K562 (cell line): ENCODE results near the gene GAPDH. TPM values are rescaled to one million over a fixed set of nuclear protein-coding genes. Genes with fewer than 3 reads are reported as not detected.

Source experiments
- CBX1 ChIP-seq: sonication (generic); IDR thresholded peaks from 2 replicates; pipeline ENCODE4 v1.6.1; 2016; ENCODE audit warnings: antibody characterized with exemption, low read depth, mild to moderate bottlenecking
- CCNT2 ChIP-seq: IDR thresholded peaks from 2 replicates; pipeline ENCODE4 v1.6.1; 2011; ENCODE audit warnings: borderline replicate concordance, low read depth, mild to moderate bottlenecking, moderate library complexity, mixed read lengths, low read length; ENCODE audit not compliant: insufficient read length; ENCODE audit errors: extremely low read depth
- CTCFL ChIP-seq: IDR thresholded peaks from 2 replicates; pipeline ENCODE4 v1.6.1; 2011; ENCODE audit warnings: borderline replicate concordance, low read depth, mild to moderate bottlenecking, moderate library complexity, low read length; ENCODE audit not compliant: insufficient read depth, poor library complexity, severe bottlenecking
- EWSR1 ChIP-seq: fragments of 450-650 bp; IDR thresholded peaks from 2 replicates; pipeline ENCODE4 v1.6.1; 2018; ENCODE audit warnings: borderline replicate concordance, mild to moderate bottlenecking, low read depth, moderate library complexity; ENCODE audit not compliant: partially characterized antibody
- HNRNPK ChIP-seq: fragments of 200-400 bp; formaldehyde crosslinking; IDR thresholded peaks from one replicate; pipeline ENCODE4 v1.6.1; 2018; ENCODE audit warnings: mild to moderate bottlenecking, low read depth, low read length; ENCODE audit not compliant: poor library complexity, severe bottlenecking
- MLX ChIP-seq, 2 experiments: fragments of 450-650 bp in 1 of 2; sonication (generic) in 1 of 2; formaldehyde crosslinking; conservative IDR thresholded peaks; 2 replicates each; pipeline versions ENCODE4 v1.4.0 to v1.8.1; 2020 to 2022; ENCODE audit warnings: mild to moderate bottlenecking in 1 of 2, missing genetic modification reagents in 1 of 2
- MYC ChIP-seq, 2 experiments: fragments of 250-450 bp in 1 of 2; sonication (Bioruptor Pico) in 1 of 2; IDR thresholded peaks; 2 replicates each; pipeline versions ENCODE4 v1.5.1 to v1.6.1; 2012 to 2021; ENCODE audit warnings: low read depth in 2 of 2, borderline replicate concordance in 1 of 2, improper control_type of control experiment in 1 of 2, low read length in 1 of 2, mild to moderate bottlenecking in 1 of 2, moderate library complexity in 1 of 2
- NR2C2 ChIP-seq, 2 experiments: fragments of 200-800 bp in 1 of 2; sonication (Bioruptor generic) in 1 of 2; sonication (generic) in 1 of 2; formaldehyde crosslinking in 1 of 2; IDR thresholded peaks; 2 replicates each; pipeline versions ENCODE4 v1.6.1 to v1.8.0; 2016 to 2022; ENCODE audit warnings: mild to moderate bottlenecking in 1 of 2, missing compliant biosample characterization in 1 of 2, missing genetic modification characterization in 1 of 2, missing genetic modification reagents in 1 of 2
- NR4A1 ChIP-seq, 2 experiments: fragments of 250-450 bp in 1 of 2; fragments of 450-650 bp in 1 of 2; sonication (Bioruptor Pico) in 1 of 2; IDR thresholded peaks; 2 replicates each; pipeline versions ENCODE4 v1.4.0 to v1.6.1; 2016 to 2020; ENCODE audit warnings: mild to moderate bottlenecking in 2 of 2, missing compliant biosample characterization in 1 of 2, missing genetic modification characterization in 1 of 2, moderate library complexity in 1 of 2
- PHTF2 ChIP-seq: fragments of 250-450 bp; sonication (Bioruptor Pico); IDR thresholded peaks from 2 replicates; pipeline ENCODE4 v1.5.0; 2021; ENCODE audit warnings: mild to moderate bottlenecking
- SAFB ChIP-seq: fragments of 200-400 bp; formaldehyde crosslinking; IDR thresholded peaks from 2 replicates; pipeline ENCODE4 v1.6.1; 2017; ENCODE audit warnings: low read depth, low read length, borderline replicate concordance
- SIX5 ChIP-seq, 2 experiments: IDR thresholded peaks; 2 replicates each; pipeline ENCODE4 v1.6.1; 2011; ENCODE audit warnings: low read length in 2 of 2, borderline replicate concordance in 1 of 2, low read depth in 1 of 2, mild to moderate bottlenecking in 1 of 2, moderate library complexity in 1 of 2; ENCODE audit not compliant: insufficient read depth in 1 of 2
- SMARCA4 ChIP-seq: fragments of 450-650 bp; IDR thresholded peaks from 2 replicates; pipeline ENCODE4 v1.6.1; 2016
- SREBF2 ChIP-seq: sonication (generic); formaldehyde crosslinking; IDR thresholded peaks from 2 replicates; pipeline ENCODE4 v1.4.0; 2020; ENCODE audit warnings: mild to moderate bottlenecking, missing genetic modification reagents
- TARDBP ChIP-seq: fragments of 450-650 bp; IDR thresholded peaks from 2 replicates; pipeline ENCODE4 v1.6.1; 2016
- TCF15 ChIP-seq: fragments of 250-450 bp; sonication (Bioruptor Pico); IDR thresholded peaks from 2 replicates; pipeline ENCODE4 v1.8.0; 2022; ENCODE audit warnings: moderate library complexity, mild to moderate bottlenecking, inconsistent platforms
- TEAD4 ChIP-seq, 2 experiments: sonication (generic) in 1 of 2; formaldehyde crosslinking in 1 of 2; IDR thresholded peaks; 2 replicates each; pipeline versions ENCODE4 v1.6.1 to v1.8.0; 2012 to 2022; ENCODE audit warnings: borderline replicate concordance in 1 of 2, inconsistent platforms in 1 of 2, low read length in 1 of 2, mild to moderate bottlenecking in 1 of 2, missing genetic modification reagents in 1 of 2
- ZFPM2 ChIP-seq: fragments of 250-450 bp; sonication (Bioruptor Pico); IDR thresholded peaks from 2 replicates; pipeline ENCODE4 v1.5.1; 2022; ENCODE audit warnings: mild to moderate bottlenecking
- ZNF3 ChIP-seq: fragments of 250-450 bp; sonication (Bioruptor Pico); IDR thresholded peaks from 2 replicates; pipeline ENCODE4 v1.5.0; 2021; ENCODE audit warnings: mild to moderate bottlenecking, moderate library complexity
- ZNF780A ChIP-seq: fragments of 250-450 bp; sonication (Bioruptor Pico); IDR thresholded peaks from 2 replicates; pipeline ENCODE4 v1.5.0; 2021; ENCODE audit warnings: mild to moderate bottlenecking
- polyA plus RNA-seq, 8 experiments: library from polyadenylated mRNA; depleted of rRNA in 4 of 8; stranded (reverse) in 5 of 8; unstranded in 3 of 8; fragments of >200 nt; fragmentation: Nextera tagmentation in 2 of 8; fragmentation: Illumina TruSeq in 1 of 8; extraction: Ambion mirVana in 2 of 8; extraction: Trizol in 1 of 8; gene quantifications; 2 replicates each; pipeline versions ENCODE4 v1.2.1 to v1.2.3, GENCODE V29; 2011 to 2014; ENCODE audit warnings: inconsistent platforms in 1 of 8, missing spikeins in 1 of 8
- total RNA-seq, 7 experiments: library from RNA; depleted of rRNA in 6 of 7; stranded (reverse); fragments of >200 nt in 6 of 7; fragmentation: Illumina TruSeq in 2 of 7; extraction: Trizol in 2 of 7; gene quantifications; 2 replicates each; pipeline versions ENCODE4 v1.2.1 to v1.2.3, GENCODE V29; 2011 to 2021; ENCODE audit warnings: low replicate concordance in 1 of 7
- TF ChIP-seq, protein P1 (sequence below): sonication (generic); formaldehyde crosslinking; IDR thresholded peaks from 2 replicates; pipeline ENCODE4 v1.8.1; 2023; ENCODE audit warnings: mild to moderate bottlenecking, missing genetic modification reagents

The GAPDH gene
- total and polyA plus RNA-seq, 9 of the 15 experiments (the other 6 are each of a cell fraction or from before 2014, with no cell fraction given) = 2,206 to 6,793 (median 4,217) TPM

GRCh38 chr12:6546016-6546415 is 11.7 kb downstream of the GAPDH start (continued):
- no peak for TF ChIP-seq SAFB
- no peak for TF ChIP-seq EWSR1
- TF ChIP-seq ZNF780A (CRISPR knock-in tag) = no peak
- TF ChIP-seq SREBF2 (CRISPR knock-in tag) = no peak
- peak; percentile 90 for TF ChIP-seq TEAD4 (IDR thresholded peaks at IDR 0.05; ENCODE audit: low read length)
- TF ChIP-seq TEAD4 (CRISPR knock-in tag; IDR thresholded peaks at IDR 0.05; ENCODE audit: borderline replicate concordance) = no peak
- TF ChIP-seq, protein P1, sequence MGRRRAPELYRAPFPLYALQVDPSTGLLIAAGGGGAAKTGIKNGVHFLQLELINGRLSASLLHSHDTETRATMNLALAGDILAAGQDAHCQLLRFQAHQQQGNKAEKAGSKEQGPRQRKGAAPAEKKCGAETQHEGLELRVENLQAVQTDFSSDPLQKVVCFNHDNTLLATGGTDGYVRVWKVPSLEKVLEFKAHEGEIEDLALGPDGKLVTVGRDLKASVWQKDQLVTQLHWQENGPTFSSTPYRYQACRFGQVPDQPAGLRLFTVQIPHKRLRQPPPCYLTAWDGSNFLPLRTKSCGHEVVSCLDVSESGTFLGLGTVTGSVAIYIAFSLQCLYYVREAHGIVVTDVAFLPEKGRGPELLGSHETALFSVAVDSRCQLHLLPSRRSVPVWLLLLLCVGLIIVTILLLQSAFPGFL = no peak
- TF ChIP-seq HNRNPK = no peak
- TF ChIP-seq CBX1 = no peak
- TF ChIP-seq ZFPM2 = no peak
- no peak for TF ChIP-seq TCF15 (CRISPR knock-in tag)
- peak; percentile 46; the same call in 1 of the 2 replicates for TF ChIP-seq MYC (IDR thresholded peaks at IDR 0.05; ENCODE audit: low read depth, low read length)
- TF ChIP-seq MYC (CRISPR knock-in tag; IDR thresholded peaks at IDR 0.05; ENCODE audit: borderline replicate concordance, low read depth) = no peak
- no peak for TF ChIP-seq CTCFL
- TF ChIP-seq ZNF3 = no peak
- TF ChIP-seq MLX (CRISPR knock-in tag; conservative IDR thresholded peaks at IDR 0.05) = no peak
- TF ChIP-seq PHTF2 (CRISPR knock-in tag) = no peak
- TF ChIP-seq TARDBP = no peak
- no peak for TF ChIP-seq CCNT2
- TF ChIP-seq NR2C2 (CRISPR knock-in tag; IDR thresholded peaks at IDR 0.05) = no peak
- TF ChIP-seq NR2C2 (tag; IDR thresholded peaks at IDR 0.05) = no peak
- TF ChIP-seq SMARCA4 = peak; percentile 70; the same call in 1 of the 2 replicates
- TF ChIP-seq SIX5 (IDR thresholded peaks at IDR 0.05; ENCODE audit: borderline replicate concordance in 1 of 2, insufficient read depth in 1 of 2, low read depth in 1 of 2, low read length in 2 of 2) = no peak
- no peak for TF ChIP-seq NR4A1 (CRISPR knock-in tag; IDR thresholded peaks at IDR 0.05)
- TF ChIP-seq NR4A1 (tag; IDR thresholded peaks at IDR 0.05) = no peak
